ENCODE results near the gene LASP1.

GRCh38 chr17:38940404-38940803 lies 70.5 kb downstream of the LASP1 start:
- no peak for TF ChIP-seq CTCF (IDR thresholded peaks at IDR 0.05)
- no peak for TF ChIP-seq POLR2A (IDR thresholded peaks at IDR 0.05)

All from thyroid gland (tissue), 4 donors.